Transverse colon (tissue), 4 donors: Measurements from ENCODE around the gene PSG4. TPM values are rescaled to one million over a fixed set of nuclear protein-coding genes. Genes with fewer than 3 reads are reported as not detected.
"Not testable (repeated sequence)": the region's sequence is repeated elsewhere in the genome, so short reads cannot be mapped to it uniquely, and the experiment has no call there.

Source experiments
- DNase-seq: peaks from one replicate; pipeline ENCODE4 v3.0.0-alpha.2; 2019
- H3K27ac ChIP-seq, 4 donors: fragments of 200-600 bp; sonication (generic); 2 replicates each; pipeline ENCODE4 v1.5.1; 2016 to 2018; ENCODE audit warnings: inconsistent platforms in 4 of 4
- H3K27me3 ChIP-seq: fragments of 200-600 bp; sonication (generic); 2 replicates; pipeline ENCODE4 v1.5.1; 2017; ENCODE audit warnings: inconsistent platforms
- H3K36me3 ChIP-seq, 4 donors: fragments of 200-600 bp; sonication (generic); 2 replicates each; pipeline ENCODE4 v1.5.1; 2017 to 2019; ENCODE audit warnings: inconsistent platforms in 4 of 4
- H3K4me1 ChIP-seq, 4 donors: fragments of 200-600 bp; sonication (generic); 2 replicates each; pipeline ENCODE4 v1.5.1; 2017 to 2020; ENCODE audit warnings: inconsistent platforms in 4 of 4
- H3K4me3 ChIP-seq, 4 donors: fragments of 200-600 bp; sonication (generic); 1 replicate in 1 of 4; 2 replicates in 3 of 4; pipeline versions ENCODE4 v1.5.1 to v1.6.1; 2017 to 2019; ENCODE audit warnings: inconsistent platforms in 4 of 4
- H3K9me3 ChIP-seq, 2 donors: fragments of 200-600 bp; sonication (generic); 2 replicates each; pipeline ENCODE4 v1.5.1; 2017 to 2019; ENCODE audit warnings: inconsistent platforms in 2 of 2
- EP300 ChIP-seq: sonication (generic); formaldehyde crosslinking; IDR thresholded peaks from one replicate; pipeline ENCODE4 v1.6.1; 2017; ENCODE audit warnings: antibody characterized with exemption, low read depth
- POLR2A ChIP-seq: fragments of 450-650 bp; IDR thresholded peaks from one replicate; pipeline ENCODE4 v1.6.1; 2016; ENCODE audit warnings: antibody characterized with exemption, mild to moderate bottlenecking, moderate library complexity
- POLR2AphosphoS5 ChIP-seq, 3 donors: sonication (generic); formaldehyde crosslinking; IDR thresholded peaks; one replicate each; pipeline ENCODE4 v1.6.1; 2016; ENCODE audit warnings: antibody characterized with exemption in 3 of 3
- WGBS, 2 donors: methylation state at CpG; one replicate each; pipeline ENCODE4 v1.1.5; 2018; ENCODE audit warnings: low coverage in 1 of 2; 5-methylcytosine and 5-hydroxymethylcytosine counted together
- in situ Hi-C, 4 donors: fragments of 200-750 bp; cut with MboI; loops; one replicate each; pipeline versions ENCODE4 v1.15.0 to v1.15.1; 2017; ENCODE audit warnings: low sequenced_read_pairs in 3 of 4, low pct_ligation_motif_present in 1 of 4, low pct_unique_long_range_greater_than_20kb in 1 of 4
- intact Hi-C: fragments of 100-400 bp; cut with DNase I; formaldehyde crosslinking; loops from one replicate; pipeline ENCODE4 v1.15.1; 2023; ENCODE audit warnings: low total_unique reads
- total RNA-seq, 4 donors: library from RNA; depleted of rRNA; stranded (reverse); fragments of >200 nt; gene quantifications; one replicate each; pipeline ENCODE4 v1.1.0, GENCODE V29; 2016
- TF ChIP-seq, protein P1 (sequence below), 5 experiments: fragments of 200-600 bp in 3 of 5; fragments of 450-650 bp in 2 of 5; sonication (generic) in 3 of 5; IDR thresholded peaks; 1 replicate in 2 of 5; 2 replicates in 3 of 5; pipeline ENCODE4 v1.5.1; 2016 to 2017; ENCODE audit warnings: antibody characterized with exemption in 5 of 5, inconsistent platforms in 3 of 5, mild to moderate bottlenecking in 2 of 5, moderate library complexity in 1 of 5

Gene PSG4
- total RNA-seq, 4 donors from 2014 or later: not detected

DNA sequence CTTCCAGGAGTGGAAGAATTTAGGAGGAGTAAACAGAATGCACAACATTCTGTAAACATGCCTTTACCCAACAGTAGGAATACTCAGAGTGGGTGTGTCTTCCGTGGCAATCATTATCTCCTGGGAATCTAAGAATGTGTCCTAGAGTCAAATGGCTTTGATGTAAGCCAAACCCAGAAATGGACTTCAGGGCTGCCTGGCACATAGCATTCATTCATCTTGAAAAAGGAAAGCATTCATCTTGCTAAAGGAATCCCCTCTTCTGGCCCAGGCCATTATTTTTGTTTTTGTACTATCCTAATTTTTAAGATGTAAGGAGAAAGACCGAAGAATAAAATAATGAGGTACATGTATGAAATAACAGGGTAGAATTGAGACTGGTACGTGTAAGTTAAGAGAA lies 42.3 kb downstream of the PSG4 start:
- H3K27ac ChIP-seq, intact Hi-C loops, H3K36me3 ChIP-seq, DNase-seq, H3K9me3 ChIP-seq, H3K4me1 ChIP-seq, in situ Hi-C loops, H3K4me3 ChIP-seq, H3K27me3 ChIP-seq: not testable (repeated sequence)
- WGBS, 2 donors: 47 to 72% methylated on average over 3 of the region's 3 CpGs

DNA sequence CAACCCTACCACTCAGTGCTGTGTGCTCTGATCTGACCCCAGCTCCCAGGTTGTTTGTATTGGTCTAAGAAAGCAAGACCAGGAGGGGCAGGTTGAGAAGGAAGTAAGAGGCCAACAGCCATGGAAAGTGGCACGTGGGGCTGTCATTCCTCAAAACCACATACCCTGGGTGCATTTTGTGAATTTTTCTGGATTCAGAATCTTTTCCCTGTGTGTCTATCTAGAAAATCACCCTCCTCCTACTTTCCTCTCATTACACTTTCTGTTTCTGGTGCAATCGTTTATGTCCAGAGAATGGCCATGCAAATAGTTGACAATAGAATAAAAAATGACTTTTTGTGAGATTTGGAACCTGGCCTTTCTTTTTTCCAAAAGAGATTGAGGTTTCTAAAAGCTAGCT lies 43.2 kb downstream of the PSG4 start:
- in situ Hi-C loops, DNase-seq, H3K36me3 ChIP-seq, H3K4me1 ChIP-seq, H3K27ac ChIP-seq, H3K9me3 ChIP-seq, H3K27me3 ChIP-seq, intact Hi-C loops, H3K4me3 ChIP-seq: not testable (repeated sequence)
- WGBS, 2 donors: 32 to 33% methylated on average over 2 of the region's 2 CpGs

- Histone ChIP-seq H3K9me3 (no peaks in the 10 kb centered on the region), H3K4me3 (no peak overlapping the region), H3K4me1 (no peaks in the 10 kb centered on the region), H3K27ac (no peak overlapping the region), H3K36me3 (no peaks in the 10 kb centered on the region), H3K27me3 (no peaks in the 10 kb centered on the region)
- whole genome bisulfite sequencing, 2 donors: 78% methylated on average over 4 of the region's 4 CpGs
- DNase-seq: no peak
- no peak for TF ChIP-seq EP300
- TF ChIP-seq, protein P1, sequence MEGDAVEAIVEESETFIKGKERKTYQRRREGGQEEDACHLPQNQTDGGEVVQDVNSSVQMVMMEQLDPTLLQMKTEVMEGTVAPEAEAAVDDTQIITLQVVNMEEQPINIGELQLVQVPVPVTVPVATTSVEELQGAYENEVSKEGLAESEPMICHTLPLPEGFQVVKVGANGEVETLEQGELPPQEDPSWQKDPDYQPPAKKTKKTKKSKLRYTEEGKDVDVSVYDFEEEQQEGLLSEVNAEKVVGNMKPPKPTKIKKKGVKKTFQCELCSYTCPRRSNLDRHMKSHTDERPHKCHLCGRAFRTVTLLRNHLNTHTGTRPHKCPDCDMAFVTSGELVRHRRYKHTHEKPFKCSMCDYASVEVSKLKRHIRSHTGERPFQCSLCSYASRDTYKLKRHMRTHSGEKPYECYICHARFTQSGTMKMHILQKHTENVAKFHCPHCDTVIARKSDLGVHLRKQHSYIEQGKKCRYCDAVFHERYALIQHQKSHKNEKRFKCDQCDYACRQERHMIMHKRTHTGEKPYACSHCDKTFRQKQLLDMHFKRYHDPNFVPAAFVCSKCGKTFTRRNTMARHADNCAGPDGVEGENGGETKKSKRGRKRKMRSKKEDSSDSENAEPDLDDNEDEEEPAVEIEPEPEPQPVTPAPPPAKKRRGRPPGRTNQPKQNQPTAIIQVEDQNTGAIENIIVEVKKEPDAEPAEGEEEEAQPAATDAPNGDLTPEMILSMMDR (IDR thresholded peaks at IDR 0.05): no peak
- no peak for TF ChIP-seq POLR2A
- TF ChIP-seq POLR2AphosphoS5 (IDR thresholded peaks at IDR 0.05): no peak
- in situ Hi-C loops (no loop called here), intact Hi-C loops (no loop called here)
These were observed 53.2 kb downstream of the PSG4 start for GRCh38 chr19:43152214-43152613.

DNA sequence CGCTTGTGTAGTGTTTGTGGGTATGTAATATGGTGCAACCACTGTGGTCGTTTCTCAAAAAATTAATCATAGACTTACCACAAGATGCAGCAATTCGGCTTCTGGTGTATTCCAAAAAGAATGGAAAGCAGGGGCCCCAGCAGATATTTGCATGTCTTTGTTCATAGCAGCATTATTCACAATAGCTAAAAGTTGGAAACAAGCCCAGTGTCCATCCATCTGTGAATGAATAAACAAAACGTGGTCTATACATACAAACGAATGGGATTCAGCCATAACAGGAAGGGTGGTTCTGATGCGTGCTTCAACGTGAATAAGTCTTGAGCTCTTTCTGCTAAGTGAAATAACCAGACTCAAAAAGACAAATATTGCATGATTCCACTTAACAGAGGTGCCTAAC lies 55.6 kb downstream of the PSG4 start:
- H3K36me3 ChIP-seq, H3K4me1 ChIP-seq, H3K9me3 ChIP-seq, DNase-seq, H3K27me3 ChIP-seq, H3K4me3 ChIP-seq, intact Hi-C loops, in situ Hi-C loops, H3K27ac ChIP-seq: not testable (repeated sequence)
- WGBS, 2 donors: 69 to 74% methylated on average over 7 of the region's 7 CpGs

GRCh38 chr19:43148233-43148632 lies 57.2 kb downstream of the PSG4 start:
- no peak for DNase-seq
- no peaks in the 10 kb centered on the region for H3K27me3 ChIP-seq
- no peak overlapping the region for H3K27ac ChIP-seq
- 53 to 75% methylated on average over 1 of the region's 1 CpG for WGBS, 2 donors
- TF ChIP-seq POLR2A (no peak), EP300 (no peak), POLR2AphosphoS5 (IDR thresholded peaks at IDR 0.05) (no peak)
- TF ChIP-seq, protein P1 (IDR thresholded peaks at IDR 0.05): no peak
- H3K4me1 ChIP-seq: no peaks in the 10 kb centered on the region
- in situ Hi-C loops (no loop called here), intact Hi-C loops (no loop called here)
- H3K9me3 ChIP-seq: no peaks in the 10 kb centered on the region
- no peaks in the 10 kb centered on the region for H3K36me3 ChIP-seq
- H3K4me3 ChIP-seq: no peak overlapping the region

Other genes with a start within 250 kb of the PSG4 start
- not detected for gene PSG11, start 179.2 kb downstream of the PSG4 start, total RNA-seq
- not detected for gene PSG2, start 122.9 kb downstream of the PSG4 start, total RNA-seq
- not detected for gene PSG5, start 19.1 kb downstream of the PSG4 start, total RNA-seq
- gene PSG9, start 63.9 kb upstream of the PSG4 start, total RNA-seq: not detected
- 100 to 1,000 TPM in 2 of 4 donors, 10 to 100 TPM in 2; 12.1 to 720 (median 82.6) TPM for gene CD177, start 148.0 kb upstream of the PSG4 start, total RNA-seq
- not detected for gene TEX101, start 209.3 kb upstream of the PSG4 start, total RNA-seq